HL-60 (cell line): ENCODE results near the gene SCARB2.

Source experiments
- DNase-seq, 2 experiments: peaks; one replicate each; pipeline ENCODE4 v3.0.0-alpha.2; 2010 to 2020; ENCODE audit warnings: low read depth in 1 of 2, low spot score in 1 of 2
- H3K27ac ChIP-seq: fragments of 250-450 bp; sonication (Bioruptor Pico); replicated peaks from 2 replicates; pipeline ENCODE4 v1.5.1; 2020; ENCODE audit warnings: mild to moderate bottlenecking, moderate library complexity
- H3K27me3 ChIP-seq: fragments of 250-450 bp; sonication (Bioruptor Pico); 2 replicates; pipeline ENCODE4 v1.5.1; 2021; ENCODE audit warnings: mild to moderate bottlenecking, moderate library complexity; ENCODE audit not compliant: insufficient read depth, poor library complexity, severe bottlenecking
- H3K4me3 ChIP-seq: replicated peaks from 2 replicates; pipeline ENCODE4 v1.5.1; 2011; ENCODE audit warnings: mild to moderate bottlenecking, control low read depth, low read length; ENCODE audit not compliant: insufficient read depth
- CTCF ChIP-seq: IDR thresholded peaks from one replicate; pipeline ENCODE4 v1.5.1; 2011; ENCODE audit warnings: low read length, control low read depth, inconsistent platforms; ENCODE audit not compliant: insufficient read depth
- GABPA ChIP-seq: IDR thresholded peaks from 2 replicates; pipeline ENCODE4 v1.6.1; 2012; ENCODE audit warnings: low read depth
- POLR2AphosphoS5 ChIP-seq: IDR thresholded peaks from 2 replicates; pipeline ENCODE4 v1.6.1; 2012; ENCODE audit warnings: low read depth
- REST ChIP-seq: IDR thresholded peaks from 2 replicates; pipeline ENCODE4 v1.6.1; 2012; ENCODE audit warnings: low read depth; ENCODE audit not compliant: insufficient replicate concordance
- SPI1 ChIP-seq: IDR thresholded peaks from 2 replicates; pipeline ENCODE4 v1.6.1; 2012; ENCODE audit warnings: low read depth, mild to moderate bottlenecking, borderline replicate concordance

SCARB2 gene

GRCh38 chr4:76204936-76205335, 8.7 kb downstream of the SCARB2 start:
- no peak for TF ChIP-seq GABPA
- TF ChIP-seq CTCF, result no peak
- TF ChIP-seq SPI1, result no peak
- TF ChIP-seq REST, result no peak
- TF ChIP-seq POLR2AphosphoS5, result no peak
- no peak overlapping the region for H3K4me3 ChIP-seq
- no peak overlapping the region for H3K27ac ChIP-seq
- H3K27me3 ChIP-seq, result no peaks in the 10 kb centered on the region
- no peak for DNase-seq

DNA sequence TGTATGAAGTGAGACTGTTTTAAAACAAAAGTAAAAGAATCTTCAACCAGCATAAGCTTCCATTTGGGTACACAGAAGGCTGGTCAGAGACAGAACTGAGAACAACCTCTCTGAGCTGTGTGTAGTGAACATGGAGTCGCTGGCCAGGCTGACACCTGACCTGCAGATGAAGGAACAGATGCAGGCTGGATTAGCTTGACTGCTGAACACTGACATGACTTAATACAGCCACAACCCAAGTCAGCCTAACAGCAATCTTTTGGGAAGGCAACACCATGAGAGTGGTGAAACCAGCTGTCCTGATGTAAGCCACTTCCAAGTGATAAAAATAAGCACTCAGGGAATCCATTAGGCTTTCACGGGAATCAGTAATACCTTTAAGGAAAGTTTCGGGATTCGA, 10.1 kb downstream of the SCARB2 start:
- TF ChIP-seq POLR2AphosphoS5 (no peak), CTCF (no peak), SPI1 (no peak), GABPA (no peak), REST (no peak)
- Histone ChIP-seq H3K4me3 (no peak overlapping the region), H3K27me3 (no peaks in the 10 kb centered on the region), H3K27ac (no peak overlapping the region)
- DNase-seq, result no peak

DNA sequence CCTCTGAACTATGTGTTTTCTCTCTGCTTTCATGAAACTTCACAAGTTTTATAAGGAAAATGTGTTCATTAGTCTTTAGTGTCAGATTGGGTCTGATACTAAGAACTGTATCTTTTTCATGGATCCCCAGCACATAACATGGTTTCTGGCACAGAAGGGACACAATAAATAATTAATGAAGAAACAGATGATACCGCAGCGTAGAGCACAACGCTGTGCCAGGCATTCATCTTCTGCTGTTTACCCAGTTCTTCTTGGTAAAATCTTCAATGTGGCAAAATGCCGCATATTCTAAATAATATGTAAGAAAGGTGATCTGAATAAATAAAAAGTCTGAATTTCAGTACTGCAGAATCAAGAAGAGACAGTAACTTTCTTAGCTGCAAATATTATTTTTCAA, 12.3 kb downstream of the SCARB2 start:
- Histone ChIP-seq H3K4me3 (no peak overlapping the region), H3K27ac (no peak overlapping the region)

More for the DNA sequence above, 12.3 kb downstream of the SCARB2 start:
- TF ChIP-seq CTCF (no peak), POLR2AphosphoS5 (no peak), GABPA (no peak), SPI1 (no peak), REST (no peak)
- H3K27me3 ChIP-seq, result no peaks in the 10 kb centered on the region
- DNase-seq, result no peak
